AG09319 (cell line): ENCODE measurements around the gene NOL6.

Experiments
- DNase-seq: peaks from one replicate; pipeline ENCODE4 v3.0.0-alpha.2; 2010; ENCODE audit warnings: low read depth; ENCODE audit errors: extremely low read depth
- TF ChIP-seq, protein P1 (sequence below): IDR thresholded peaks from 2 replicates; pipeline ENCODE4 v1.5.1; 2011; ENCODE audit warnings: low read depth, mild to moderate bottlenecking, inconsistent platforms, low read length, moderate library complexity

The NOL6 gene

DNA sequence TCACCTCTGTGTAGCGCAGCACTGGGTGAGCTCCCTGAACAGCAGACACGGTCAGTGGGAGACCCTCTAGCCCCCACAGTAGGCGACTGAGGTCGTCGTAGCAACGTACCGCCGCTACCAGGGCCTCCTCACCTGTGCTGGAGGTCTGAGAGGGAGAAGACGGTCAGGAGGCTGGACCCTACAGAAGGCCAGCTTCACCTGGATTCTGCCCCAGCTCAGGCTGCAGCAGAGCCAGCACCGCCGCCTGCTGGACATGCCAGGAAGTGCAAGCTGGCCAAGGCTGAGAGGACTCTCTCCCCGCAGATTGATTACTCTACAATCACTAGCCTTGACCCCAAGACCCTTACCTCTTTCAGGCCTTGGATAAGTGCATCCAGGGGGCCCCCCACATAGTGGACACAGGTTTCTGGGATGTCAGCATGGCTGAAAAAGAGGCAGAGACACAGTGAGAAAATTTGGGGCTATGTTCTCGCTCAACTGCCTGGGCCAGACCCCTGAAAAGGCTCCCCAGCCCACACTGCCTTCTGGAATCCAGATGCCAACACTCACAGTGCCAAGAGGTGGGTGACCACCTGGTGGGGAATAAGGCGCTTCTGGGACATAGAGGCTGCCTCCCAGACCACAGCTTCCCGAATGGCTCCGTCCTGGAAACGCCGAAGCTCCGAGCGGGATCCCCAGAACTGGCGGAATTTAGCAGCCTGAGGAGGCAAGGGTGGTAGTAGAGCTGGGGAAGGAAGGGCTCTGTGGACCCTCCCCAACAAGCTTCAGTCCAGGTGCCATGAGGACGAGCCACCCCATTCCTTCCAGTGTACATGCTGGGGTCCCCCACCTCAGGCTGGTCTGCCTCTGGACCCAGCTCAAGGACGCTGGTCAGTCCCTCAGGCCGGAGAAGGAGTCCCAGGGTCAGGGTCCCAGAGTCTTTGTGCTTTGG is 6.9 kb downstream of the NOL6 start:
- TF ChIP-seq, protein P1, sequence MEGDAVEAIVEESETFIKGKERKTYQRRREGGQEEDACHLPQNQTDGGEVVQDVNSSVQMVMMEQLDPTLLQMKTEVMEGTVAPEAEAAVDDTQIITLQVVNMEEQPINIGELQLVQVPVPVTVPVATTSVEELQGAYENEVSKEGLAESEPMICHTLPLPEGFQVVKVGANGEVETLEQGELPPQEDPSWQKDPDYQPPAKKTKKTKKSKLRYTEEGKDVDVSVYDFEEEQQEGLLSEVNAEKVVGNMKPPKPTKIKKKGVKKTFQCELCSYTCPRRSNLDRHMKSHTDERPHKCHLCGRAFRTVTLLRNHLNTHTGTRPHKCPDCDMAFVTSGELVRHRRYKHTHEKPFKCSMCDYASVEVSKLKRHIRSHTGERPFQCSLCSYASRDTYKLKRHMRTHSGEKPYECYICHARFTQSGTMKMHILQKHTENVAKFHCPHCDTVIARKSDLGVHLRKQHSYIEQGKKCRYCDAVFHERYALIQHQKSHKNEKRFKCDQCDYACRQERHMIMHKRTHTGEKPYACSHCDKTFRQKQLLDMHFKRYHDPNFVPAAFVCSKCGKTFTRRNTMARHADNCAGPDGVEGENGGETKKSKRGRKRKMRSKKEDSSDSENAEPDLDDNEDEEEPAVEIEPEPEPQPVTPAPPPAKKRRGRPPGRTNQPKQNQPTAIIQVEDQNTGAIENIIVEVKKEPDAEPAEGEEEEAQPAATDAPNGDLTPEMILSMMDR, result peak; percentile 98
- DNase-seq, result no peak

- no peak for DNase-seq
- TF ChIP-seq, protein P1, result no peak
Measured at GRCh38 chr9:33465596-33466564, 7.8 kb downstream of the NOL6 start.

DNA sequence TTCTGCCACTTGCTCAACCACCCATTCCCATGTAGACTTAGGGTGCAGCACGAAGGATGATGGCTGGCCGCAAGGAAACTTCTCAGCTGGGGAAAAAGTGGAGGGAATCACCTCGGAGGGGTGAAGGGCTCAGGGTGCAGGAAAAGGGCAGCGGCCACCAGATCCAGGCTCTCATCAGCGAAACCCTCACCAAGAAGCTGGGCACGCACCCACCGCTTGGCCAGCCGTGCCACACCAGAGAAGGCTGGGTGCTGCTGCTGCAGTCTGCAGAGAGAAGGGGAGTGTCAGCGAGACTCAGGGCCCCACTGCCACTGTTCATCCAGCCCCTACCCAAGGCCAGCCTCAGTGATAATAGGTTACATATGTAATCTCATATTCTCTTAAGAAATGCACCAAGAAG is 8.6 kb downstream of the NOL6 start:
- TF ChIP-seq, protein P1, result no peak
- DNase-seq, result no peak

DNA sequence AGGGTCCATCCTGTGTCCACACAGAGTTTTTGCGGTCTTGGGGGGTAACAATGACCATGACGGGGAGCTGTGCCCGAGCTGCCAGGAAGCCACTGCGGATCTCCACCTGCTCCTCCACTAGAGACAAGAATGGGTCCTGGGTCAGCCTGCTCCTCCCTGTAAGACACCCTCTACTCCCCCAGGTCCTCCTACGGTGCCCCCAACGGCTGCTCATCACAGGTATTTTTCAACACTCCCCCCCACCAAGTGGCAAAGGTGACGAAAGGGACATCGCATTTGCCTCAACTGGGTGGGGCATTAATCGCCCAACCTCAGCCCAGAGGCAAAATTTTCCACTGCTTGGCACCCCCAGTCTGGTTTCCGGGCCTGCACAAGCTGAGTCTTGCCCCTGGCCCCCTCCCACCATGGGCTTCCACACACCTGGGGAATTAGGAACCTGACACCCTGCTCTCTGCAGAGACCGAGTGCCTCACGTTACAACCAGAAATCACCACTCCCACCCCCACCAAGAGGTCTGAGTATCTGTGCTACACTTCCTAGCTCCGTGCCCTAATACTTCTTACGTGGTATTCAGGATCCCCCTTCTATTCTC is 9.6 kb downstream of the NOL6 start:
- TF ChIP-seq, protein P1, result no peak
- DNase-seq, result no peak

DNA sequence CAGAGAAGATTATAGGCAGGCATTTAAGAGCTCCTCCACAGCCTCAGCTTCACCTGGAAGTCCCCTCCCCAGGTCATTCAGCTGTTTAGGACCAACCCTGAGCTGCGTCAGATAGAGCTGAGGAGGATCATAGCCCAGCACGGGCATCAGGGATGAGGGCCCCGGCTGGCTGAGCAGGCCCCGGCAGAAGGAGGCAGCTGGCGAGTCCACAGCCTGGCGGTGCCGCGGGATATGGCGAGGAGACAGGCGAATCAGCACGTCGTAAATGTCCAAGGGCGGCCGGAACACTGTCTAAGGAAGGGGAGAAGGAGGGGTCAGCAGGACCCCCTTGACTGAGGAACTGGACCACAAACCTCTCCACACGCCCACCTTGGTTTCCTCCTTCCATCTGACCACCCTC is 10.6 kb downstream of the NOL6 start:
- no peak for DNase-seq
- TF ChIP-seq, protein P1, result no peak

DNA sequence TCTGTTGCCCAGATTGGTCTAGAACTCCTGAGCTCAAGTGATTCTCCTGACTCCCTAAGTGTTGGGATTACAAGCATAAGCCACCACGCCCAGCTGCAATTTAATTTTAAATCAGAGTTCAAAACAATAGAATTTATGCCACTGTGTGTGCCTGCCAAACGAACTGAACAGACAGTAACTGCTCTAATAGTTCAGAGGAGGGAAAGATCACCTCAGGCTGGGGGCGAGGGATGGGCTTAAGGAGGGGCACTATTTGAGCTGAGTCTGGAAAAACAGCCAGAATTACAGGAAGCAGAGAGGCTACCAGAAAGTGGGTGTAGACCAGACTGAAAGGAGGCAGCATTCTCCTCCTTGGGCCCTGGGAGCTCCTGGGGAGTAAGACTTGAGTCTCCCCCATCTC is 12.2 kb downstream of the NOL6 start:
- DNase-seq, result no peak
- TF ChIP-seq, protein P1, result no peak
